SU-DHL-6 (cell line): ENCODE results near the gene CPZ.

ENCODE experiments used
- H2AFZ ChIP-seq: fragments of 200-600 bp; sonication (generic); 2 replicates; pipeline ENCODE4 v1.6.1; 2014; ENCODE audit warnings: low read depth, mild to moderate bottlenecking, moderate library complexity, mixed read lengths, antibody characterized with exemption, low read length; ENCODE audit not compliant: severe bottlenecking
- H3F3A ChIP-seq: fragments of 200-600 bp; shearing (Covaris generic); 2 replicates; pipeline ENCODE4 v1.6.0; 2016; ENCODE audit warnings: antibody characterized with exemption, mild to moderate bottlenecking; ENCODE audit not compliant: insufficient read depth
- H3K27ac ChIP-seq: fragments of 200-600 bp; sonication (generic); 2 replicates; pipeline ENCODE4 v1.5.1; 2016; ENCODE audit warnings: low read depth, mild to moderate bottlenecking, low read length, moderate library complexity, mixed read lengths
- H3K27me3 ChIP-seq: fragments of 200-600 bp; sonication (generic), shearing (Covaris generic); 2 replicates; pipeline ENCODE4 v1.6.0; 2014; ENCODE audit warnings: mild to moderate bottlenecking, low read length
- H3K36me3 ChIP-seq: fragments of 200-600 bp; sonication (generic); 2 replicates; pipeline ENCODE4 v1.6.1; 2014; ENCODE audit warnings: mild to moderate bottlenecking, low read length, mixed read lengths
- H3K4me2 ChIP-seq: fragments of 300-600, 200-600 bp; shearing (Covaris generic), sonication (generic); 2 replicates; pipeline ENCODE4 v1.6.0; 2014; ENCODE audit warnings: low read length, low read depth, mild to moderate bottlenecking; ENCODE audit not compliant: poor library complexity, severe bottlenecking
- H3K4me3 ChIP-seq: fragments of 200-600 bp; sonication (generic); 2 replicates; pipeline ENCODE4 v1.5.1; 2014; ENCODE audit warnings: antibody characterized with exemption, low read length, mild to moderate bottlenecking, mixed read lengths; ENCODE audit not compliant: insufficient read depth, poor library complexity, severe bottlenecking
- H3K79me2 ChIP-seq: fragments of 200-600 bp; sonication (generic); 2 replicates; pipeline ENCODE4 v1.6.1; 2014; ENCODE audit warnings: mild to moderate bottlenecking, low read length, moderate library complexity; ENCODE audit not compliant: insufficient read depth
- H3K9ac ChIP-seq: fragments of 200-600 bp; sonication (generic); 2 replicates; pipeline ENCODE4 v1.7.0; 2014; ENCODE audit warnings: mild to moderate bottlenecking, low read length
- H3K9me2 ChIP-seq: fragments of 200-600 bp; sonication (generic); replicated peaks from 2 replicates; pipeline ENCODE4 v1.6.1; 2014; ENCODE audit warnings: low read length; ENCODE audit not compliant: insufficient read depth
- H3K9me3 ChIP-seq: fragments of 200-600 bp; sonication (generic); 2 replicates; pipeline ENCODE4 v1.6.1; 2014; ENCODE audit warnings: low read length, mixed read lengths; ENCODE audit not compliant: insufficient read depth
- H4K20me1 ChIP-seq: fragments of 200-600 bp; sonication (generic); 2 replicates; pipeline ENCODE4 v1.6.1; 2014; ENCODE audit warnings: low read depth, mild to moderate bottlenecking, antibody characterized with exemption, low read length, moderate library complexity, mixed read lengths
- CTCF ChIP-seq: fragments of 200-600 bp; sonication (generic); IDR thresholded peaks from one replicate; pipeline ENCODE4 v1.5.1; 2017; ENCODE audit warnings: antibody characterized with exemption, mild to moderate bottlenecking, low read length, moderate library complexity; ENCODE audit not compliant: insufficient read depth, poor library complexity, severe bottlenecking
- EZH2phosphoT487 ChIP-seq: fragments of 200-600 bp; sonication (generic), shearing (Covaris generic); conservative IDR thresholded peaks from 2 replicates; pipeline ENCODE4 v1.6.1; 2018; ENCODE audit warnings: mild to moderate bottlenecking, antibody characterized with exemption, low read length, moderate library complexity, mixed read lengths

CPZ gene

GRCh38 chr4:8583655-8584025 lies 8.9 kb upstream of the CPZ start:
- no peaks in the 10 kb centered on the region for H3K9me3 ChIP-seq
- no peak for TF ChIP-seq CTCF
- no peak for TF ChIP-seq EZH2phosphoT487

GRCh38 chr4:8585186-8585585 lies 7.4 kb upstream of the CPZ start:
- Histone ChIP-seq H3K9ac (no peak overlapping the region), H4K20me1 (no peaks in the 10 kb centered on the region), H3K9me2 (no peaks in the 10 kb centered on the region), H3K4me3 (no peak overlapping the region), H3K79me2 (no peaks in the 10 kb centered on the region), H2AFZ (no peak overlapping the region), H3K27ac (no peak overlapping the region), H3F3A (no peaks in the 10 kb centered on the region), H3K27me3 (no peaks in the 10 kb centered on the region), H3K9me3 (no peaks in the 10 kb centered on the region), H3K36me3 (no peaks in the 10 kb centered on the region), H3K4me2 (no peak overlapping the region)
- TF ChIP-seq EZH2phosphoT487 (no peak), CTCF (no peak)

More at GRCh38 chr4:8583655-8584025, 8.9 kb upstream of the CPZ start:
- H3F3A ChIP-seq = no peaks in the 10 kb centered on the region
- no peak overlapping the region for H3K4me3 ChIP-seq
- no peaks in the 10 kb centered on the region for H4K20me1 ChIP-seq
- no peak overlapping the region for H3K9ac ChIP-seq
- H3K27me3 ChIP-seq = no peaks in the 10 kb centered on the region
- H2AFZ ChIP-seq = no peak overlapping the region
- no peaks in the 10 kb centered on the region for H3K36me3 ChIP-seq
- no peak overlapping the region for H3K4me2 ChIP-seq
- no peaks in the 10 kb centered on the region for H3K9me2 ChIP-seq
- H3K27ac ChIP-seq = no peak overlapping the region
- H3K79me2 ChIP-seq = no peaks in the 10 kb centered on the region

- Histone ChIP-seq H3K79me2 (no peaks in the 10 kb centered on the region), H3K4me2 (no peak overlapping the region)
Measured at GRCh38 chr4:8585721-8586212, 6.8 kb upstream of the CPZ start.

More at GRCh38 chr4:8585721-8586212, 6.8 kb upstream of the CPZ start:
- Histone ChIP-seq H3K4me3 (no peak overlapping the region), H3K9ac (no peak overlapping the region), H2AFZ (no peak overlapping the region), H3K36me3 (no peaks in the 10 kb centered on the region), H3F3A (no peaks in the 10 kb centered on the region), H4K20me1 (no peaks in the 10 kb centered on the region), H3K9me3 (no peaks in the 10 kb centered on the region), H3K27me3 (no peaks in the 10 kb centered on the region), H3K27ac (no peak overlapping the region), H3K9me2 (no peaks in the 10 kb centered on the region)
- TF ChIP-seq CTCF = no peak
- TF ChIP-seq EZH2phosphoT487 = no peak
